Sigmoid colon (tissue), 7 donors: Measurements from ENCODE around the gene SLC27A2. TPM values are rescaled to one million over a fixed set of nuclear protein-coding genes. Genes with fewer than 3 reads are reported as not detected.

ENCODE experiments used
- DNase-seq: peaks from one replicate; pipeline ENCODE4 v3.0.0-alpha.2; 2019
- H3K27ac ChIP-seq, 4 donors: fragments of 200-600 bp; sonication (generic); one replicate each; pipeline ENCODE4 v1.5.1; 2016 to 2019; ENCODE audit warnings: mild to moderate bottlenecking in 1 of 4
- H3K27me3 ChIP-seq, 3 donors: fragments of 200-600 bp; sonication (generic); one replicate each; pipeline ENCODE4 v1.5.1; 2019; ENCODE audit warnings: mild to moderate bottlenecking in 1 of 3
- H3K36me3 ChIP-seq, 4 donors: fragments of 200-600 bp; sonication (generic); one replicate each; pipeline ENCODE4 v1.5.1; 2016 to 2019
- H3K4me1 ChIP-seq, 4 donors: fragments of 200-600 bp; sonication (generic); one replicate each; pipeline ENCODE4 v1.5.1; 2017 to 2019
- H3K4me3 ChIP-seq, 4 donors: fragments of 200-600 bp; sonication (generic); one replicate each; pipeline ENCODE4 v1.5.1; 2017 to 2019; ENCODE audit warnings: mild to moderate bottlenecking in 2 of 4, moderate library complexity in 1 of 4
- H3K9me3 ChIP-seq, 4 donors: fragments of 200-600 bp in 3 of 4; sonication (generic) in 3 of 4; one replicate each; pipeline versions ENCODE4 v1.5.1 to v1.6.1; 2013 to 2019
- EP300 ChIP-seq, 4 donors: sonication (generic); formaldehyde crosslinking; IDR thresholded peaks; one replicate each; pipeline ENCODE4 v1.6.1; 2017; ENCODE audit warnings: antibody characterized with exemption in 4 of 4
- POLR2A ChIP-seq, 2 donors: fragments of 450-650 bp; IDR thresholded peaks; one replicate each; pipeline ENCODE4 v1.6.1; 2016; ENCODE audit warnings: antibody characterized with exemption in 2 of 2, mild to moderate bottlenecking in 2 of 2, moderate library complexity in 2 of 2
- POLR2AphosphoS5 ChIP-seq, 4 donors: sonication (generic); formaldehyde crosslinking; IDR thresholded peaks; one replicate each; pipeline ENCODE4 v1.6.1; 2017; ENCODE audit warnings: antibody characterized with exemption in 4 of 4
- WGBS, 2 donors: extraction: QIAGEN DNeasy Blood & Tissue Kit; methylation state at CpG; one replicate each; pipeline ENCODE4 v1.1.7; 2013; 5-methylcytosine and 5-hydroxymethylcytosine counted together
- intact Hi-C: fragments of 100-400 bp; cut with DNase I; formaldehyde crosslinking; loops from one replicate; pipeline ENCODE4 v1.15.1; 2023
- polyA plus RNA-seq, 3 donors: library from polyadenylated mRNA; stranded (reverse); fragments of 200-250 nt; gene quantifications; one replicate each; pipeline ENCODE4 v1.2.3, GENCODE V29; 2013
- total RNA-seq, 4 donors: library from RNA; depleted of rRNA; stranded (reverse); fragments of >200 nt; gene quantifications; one replicate each; pipeline ENCODE4 v1.1.0, GENCODE V29; 2016
- TF ChIP-seq, protein P1 (sequence below), 4 experiments: fragments of 450-650 bp in 3 of 4; fragments of 200-600 bp in 1 of 4; IDR thresholded peaks; one replicate each; pipeline ENCODE4 v1.5.1; 2016 to 2019; ENCODE audit warnings: antibody characterized with exemption in 4 of 4, mild to moderate bottlenecking in 3 of 4, moderate library complexity in 2 of 4
- donor health status: healthy with polysubstance abuse.
- donor health status: Bipolar disorder and iron deficiency.
- donor health status: healthy.

The SLC27A2 gene
- total and polyA plus RNA-seq, 7 donors: 0.33 to 16.6 (median 4.6) TPM; not detected in 2

DNA sequence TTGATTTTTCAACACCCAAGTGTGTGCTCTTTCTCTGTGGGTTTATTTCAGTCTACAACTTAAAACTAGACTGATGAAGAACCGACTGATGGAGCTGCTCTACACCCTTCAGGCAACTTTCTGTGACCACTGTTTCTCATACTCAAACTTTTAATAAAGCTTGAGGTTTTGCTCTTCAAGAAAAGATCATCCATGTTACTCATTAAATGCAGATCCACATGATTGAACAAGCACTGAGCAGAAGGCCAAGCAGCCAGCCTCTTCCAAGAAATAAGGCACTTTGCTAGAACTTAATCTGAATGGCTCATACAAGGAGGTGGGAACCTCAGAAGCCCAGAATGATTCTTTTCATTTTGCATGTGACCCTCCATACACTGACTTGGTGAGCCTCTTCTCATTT is 8.7 kb downstream of the SLC27A2 start:
- no peak for TF ChIP-seq POLR2A (IDR thresholded peaks at IDR 0.05)
- TF ChIP-seq POLR2AphosphoS5 (IDR thresholded peaks at IDR 0.05): no peak
- no peak for TF ChIP-seq EP300 (IDR thresholded peaks at IDR 0.05)
- TF ChIP-seq, protein P1, sequence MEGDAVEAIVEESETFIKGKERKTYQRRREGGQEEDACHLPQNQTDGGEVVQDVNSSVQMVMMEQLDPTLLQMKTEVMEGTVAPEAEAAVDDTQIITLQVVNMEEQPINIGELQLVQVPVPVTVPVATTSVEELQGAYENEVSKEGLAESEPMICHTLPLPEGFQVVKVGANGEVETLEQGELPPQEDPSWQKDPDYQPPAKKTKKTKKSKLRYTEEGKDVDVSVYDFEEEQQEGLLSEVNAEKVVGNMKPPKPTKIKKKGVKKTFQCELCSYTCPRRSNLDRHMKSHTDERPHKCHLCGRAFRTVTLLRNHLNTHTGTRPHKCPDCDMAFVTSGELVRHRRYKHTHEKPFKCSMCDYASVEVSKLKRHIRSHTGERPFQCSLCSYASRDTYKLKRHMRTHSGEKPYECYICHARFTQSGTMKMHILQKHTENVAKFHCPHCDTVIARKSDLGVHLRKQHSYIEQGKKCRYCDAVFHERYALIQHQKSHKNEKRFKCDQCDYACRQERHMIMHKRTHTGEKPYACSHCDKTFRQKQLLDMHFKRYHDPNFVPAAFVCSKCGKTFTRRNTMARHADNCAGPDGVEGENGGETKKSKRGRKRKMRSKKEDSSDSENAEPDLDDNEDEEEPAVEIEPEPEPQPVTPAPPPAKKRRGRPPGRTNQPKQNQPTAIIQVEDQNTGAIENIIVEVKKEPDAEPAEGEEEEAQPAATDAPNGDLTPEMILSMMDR (IDR thresholded peaks at IDR 0.05): no peak
- no peaks in the 10 kb centered on the region for H3K9me3 ChIP-seq
- H3K27me3 ChIP-seq: peaks cover 0 to 4% (median 0%) of the 10 kb centered on the region in 3 donors
- no peak for DNase-seq
- H3K4me3 ChIP-seq: no peak overlapping the region
- intact Hi-C loops: no loop called here
- WGBS, 2 donors: 82 to 85% methylated on average over 1 of the region's 1 CpG
- no peaks in the 10 kb centered on the region for H3K36me3 ChIP-seq
- H3K4me1 ChIP-seq: no peaks in the 10 kb centered on the region
- no peak overlapping the region for H3K27ac ChIP-seq

DNA sequence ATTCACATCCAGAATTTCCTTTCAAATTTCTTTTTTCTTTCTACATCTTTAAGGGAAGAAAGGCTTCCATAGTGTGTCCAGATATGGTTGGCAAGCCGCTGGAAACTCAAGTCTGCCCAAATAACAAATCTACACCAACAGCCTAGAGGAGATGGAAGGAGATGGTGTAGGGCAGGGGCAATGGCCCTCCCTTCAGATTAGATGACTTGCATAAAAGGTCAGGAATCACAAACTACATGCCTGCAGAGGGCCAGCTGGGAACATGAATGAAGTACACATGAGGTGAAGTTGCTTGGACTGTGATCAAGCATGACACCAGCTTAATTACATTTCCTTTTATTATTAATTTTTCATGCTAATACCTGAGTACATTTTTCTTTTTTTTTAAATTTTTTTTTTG is 10.2 kb downstream of the SLC27A2 start:
- no peaks in the 10 kb centered on the region for H3K27me3 ChIP-seq
- intact Hi-C loops: no loop called here
- H3K36me3 ChIP-seq: no peaks in the 10 kb centered on the region
- H3K4me1 ChIP-seq: no peaks in the 10 kb centered on the region
- no peaks in the 10 kb centered on the region for H3K9me3 ChIP-seq
- no peak overlapping the region for H3K27ac ChIP-seq
- TF ChIP-seq POLR2AphosphoS5 (IDR thresholded peaks at IDR 0.05) (no peak), POLR2A (IDR thresholded peaks at IDR 0.05) (no peak), EP300 (IDR thresholded peaks at IDR 0.05) (no peak)
- TF ChIP-seq, protein P1 (IDR thresholded peaks at IDR 0.05): no peak
- no peak overlapping the region for H3K4me3 ChIP-seq
- DNase-seq: no peak
- 96 to 97% methylated on average over 1 of the region's 1 CpG for WGBS, 2 donors

DNA sequence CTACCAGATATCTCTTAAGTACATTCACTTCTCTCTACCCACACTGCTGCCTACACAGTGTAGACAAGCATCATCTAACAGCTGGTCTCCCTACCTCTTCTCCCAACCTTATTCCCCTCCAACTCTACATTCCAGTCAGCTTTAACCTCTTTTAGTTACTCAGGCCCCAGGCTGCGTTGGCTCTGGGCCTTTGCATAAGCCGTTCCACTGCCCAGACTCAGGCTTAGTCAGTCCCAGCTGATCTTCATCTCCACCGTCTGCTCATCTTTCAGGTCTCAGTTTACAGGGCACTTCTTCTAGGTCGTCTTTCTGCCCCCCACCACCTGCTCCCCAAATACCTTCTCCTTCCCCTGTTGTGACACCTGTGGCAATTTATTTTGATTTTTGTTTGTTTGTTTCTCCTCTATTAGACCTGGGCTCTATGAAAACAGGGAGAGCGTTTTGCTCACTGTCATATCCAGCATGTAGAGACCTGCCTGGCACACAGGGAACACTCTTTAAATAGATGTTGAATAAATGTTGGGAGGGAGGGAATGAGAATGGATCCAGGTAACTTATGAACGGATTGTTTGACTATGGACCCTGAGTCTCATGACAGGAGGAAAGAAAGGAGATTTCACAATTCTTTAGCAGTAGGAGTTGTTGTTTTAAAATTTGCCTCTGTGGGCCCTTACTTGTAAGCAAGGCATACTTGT is 11.1 kb downstream of the SLC27A2 start:
- no peaks in the 10 kb centered on the region for H3K27me3 ChIP-seq
- H3K27ac ChIP-seq: no peak overlapping the region
- no peaks in the 10 kb centered on the region for H3K36me3 ChIP-seq
- H3K9me3 ChIP-seq: no peaks in the 10 kb centered on the region
- no peaks in the 10 kb centered on the region for H3K4me1 ChIP-seq
- TF ChIP-seq POLR2AphosphoS5 (IDR thresholded peaks at IDR 0.05) (no peak), EP300 (IDR thresholded peaks at IDR 0.05) (no peak), POLR2A (IDR thresholded peaks at IDR 0.05) (no peak)
- TF ChIP-seq, protein P1 (IDR thresholded peaks at IDR 0.05): no peak
- WGBS, 2 donors: 91 to 94% methylated on average over 6 of the region's 6 CpGs
- DNase-seq: no peak
- intact Hi-C loops: no loop called here
- no peak overlapping the region for H3K4me3 ChIP-seq

DNA sequence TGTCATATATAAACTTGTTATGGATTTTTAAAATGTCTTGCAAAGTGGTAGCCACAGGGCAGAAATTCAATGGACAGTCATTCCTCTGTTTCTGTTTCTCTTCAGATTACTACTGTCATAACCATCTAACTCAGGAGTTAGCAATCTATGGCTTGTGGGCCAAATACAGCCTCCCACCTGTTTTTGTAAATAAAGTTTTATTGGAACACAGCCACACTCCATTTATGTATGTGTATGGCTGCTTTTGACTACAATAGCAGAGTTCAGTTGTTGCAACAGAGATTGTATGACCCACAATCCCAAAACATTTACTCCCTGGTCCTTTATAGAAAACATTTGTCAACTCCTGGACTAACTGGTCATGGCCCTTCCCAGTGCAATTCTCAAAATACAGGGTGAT is 20.0 kb downstream of the SLC27A2 start:
- no peak for DNase-seq
- TF ChIP-seq POLR2AphosphoS5 (IDR thresholded peaks at IDR 0.05) (no peak), EP300 (IDR thresholded peaks at IDR 0.05) (no peak)
- intact Hi-C loops: no loop called here
- Histone ChIP-seq H3K4me1 (no peaks in the 10 kb centered on the region), H3K9me3 (no peaks in the 10 kb centered on the region), H3K27ac (no peak overlapping the region), H3K36me3 (no peaks in the 10 kb centered on the region), H3K27me3 (no peaks in the 10 kb centered on the region), H3K4me3 (no peak overlapping the region)

DNA sequence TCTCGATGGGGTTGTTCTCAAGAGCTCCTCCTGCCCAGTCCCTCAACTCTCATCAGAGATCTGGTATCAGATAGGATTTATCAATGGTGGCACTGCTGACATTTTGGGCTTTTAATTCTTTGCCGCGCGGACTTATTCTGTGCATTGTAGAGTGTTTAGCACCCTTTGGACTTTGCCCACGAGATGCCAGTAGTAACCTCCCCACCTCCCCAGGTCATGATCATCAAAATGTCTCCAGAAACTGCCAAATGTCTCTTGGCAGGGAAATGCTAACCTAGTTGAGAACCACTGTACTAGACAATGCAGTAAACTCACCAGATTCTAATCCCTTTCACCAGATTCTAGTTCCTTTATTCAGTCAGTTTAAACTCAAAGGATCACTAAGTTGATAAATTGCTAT is 24.0 kb downstream of the SLC27A2 start:
- DNase-seq: no peak
- 89 to 93% methylated on average over 5 of the region's 5 CpGs for WGBS, 2 donors
- Histone ChIP-seq H3K27me3 (no peaks in the 10 kb centered on the region), H3K36me3 (no peaks in the 10 kb centered on the region), H3K9me3 (no peaks in the 10 kb centered on the region), H3K27ac (no peak overlapping the region), H3K4me3 (no peak overlapping the region), H3K4me1 (no peaks in the 10 kb centered on the region)
- TF ChIP-seq POLR2AphosphoS5 (IDR thresholded peaks at IDR 0.05): no peak
- TF ChIP-seq EP300 (IDR thresholded peaks at IDR 0.05): no peak
- TF ChIP-seq POLR2A (IDR thresholded peaks at IDR 0.05): no peak
- TF ChIP-seq, protein P1 (IDR thresholded peaks at IDR 0.05): no peak
- intact Hi-C loops: no loop called here
